ENCODE data around the gene CDK5RAP1.

DNA sequence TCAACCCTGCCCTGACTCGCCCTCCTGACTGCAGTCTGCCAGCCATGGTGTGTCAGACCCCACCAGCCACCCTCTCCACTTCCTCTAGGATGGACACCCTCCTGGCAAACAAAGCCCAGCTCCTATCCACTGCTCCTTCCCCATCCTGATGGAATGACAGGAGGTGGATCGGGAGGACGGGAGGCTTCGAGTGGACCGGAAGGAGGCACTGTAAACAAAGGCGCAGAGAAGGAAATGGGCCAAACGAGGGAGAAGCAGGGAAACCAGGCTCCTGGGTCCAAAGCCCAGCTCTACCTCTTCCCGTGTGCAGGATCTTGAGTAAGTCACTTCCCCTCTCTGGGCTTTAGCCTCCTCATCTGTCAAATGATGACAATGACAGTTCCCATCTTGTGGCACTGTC, 78.1 kb downstream of the CDK5RAP1 start:
- TF ChIP-seq POLR2AphosphoS5 (IDR thresholded peaks at IDR 0.05; ENCODE audit: low read depth, low read length) (no peak), TAF1 (IDR thresholded peaks at IDR 0.05; ENCODE audit: low read depth, low read length) (no peak), POLR2A (IDR thresholded peaks at IDR 0.05; ENCODE audit: low read depth, low read length) (no peak), SPI1 (IDR thresholded peaks at IDR 0.05; ENCODE audit: low read depth, low read length) (no peak), PAX5 (IDR thresholded peaks at IDR 0.05; ENCODE audit: insufficient read depth, low read length, severe bottlenecking) (no peak), POU2F2 (IDR thresholded peaks at IDR 0.05; ENCODE audit: low read depth, low read length) (no peak)
